ENCODE data around the gene MTMR1. TPM values are rescaled to one million over a fixed set of nuclear protein-coding genes. Genes with fewer than 3 reads are reported as not detected.

Gene MTMR1
- polyA plus RNA-seq, 2 donors = 19.2 to 21.2 TPM

- Histone ChIP-seq H3K36me3 (ENCODE audit: control insufficient read depth in 2 of 2, insufficient read depth in 2 of 2, low read length in 1 of 2) (no peaks in the 10 kb centered on the region), H3K4me1 (ENCODE audit: control insufficient read depth in 2 of 2, insufficient read depth in 2 of 2, low read length in 1 of 2) (peaks cover 3 to 8% of the 10 kb centered on the region in 2 donors), H3K27me3 (ENCODE audit: control insufficient read depth in 1 of 2, insufficient read depth in 2 of 2, low read length in 2 of 2) (no peaks in the 10 kb centered on the region), H3K4me3 (ENCODE audit: low read depth in 1 of 2, low read length in 2 of 2) (peak overlapping the region in 1 of 2 donors; percentile 11), H3K9me3 (ENCODE audit: control insufficient read depth in 2 of 2, insufficient read depth in 1 of 2, low read depth in 1 of 2, low read length in 1 of 2) (peaks cover 0 to 2% of the 10 kb centered on the region in 2 donors), H3K27ac (ENCODE audit: low read depth in 2 of 2, low read length in 1 of 2) (peak overlapping the region; percentile 86 to 96)
- WGBS, 2 donors = 36 to 46% methylated on average over 8 of the region's 8 CpGs
These were observed 1.7 kb downstream of the MTMR1 start for GRCh38 chrX:150694738-150695410.

- Histone ChIP-seq H3K36me3 (ENCODE audit: control insufficient read depth in 2 of 2, insufficient read depth in 2 of 2, low read length in 1 of 2) (no peaks in the 10 kb centered on the region), H3K4me3 (ENCODE audit: low read depth in 1 of 2, low read length in 2 of 2) (no peak overlapping the region), H3K4me1 (ENCODE audit: control insufficient read depth in 2 of 2, insufficient read depth in 2 of 2, low read length in 1 of 2) (peaks cover 3 to 8% of the 10 kb centered on the region in 2 donors), H3K27me3 (ENCODE audit: control insufficient read depth in 1 of 2, insufficient read depth in 2 of 2, low read length in 2 of 2) (no peaks in the 10 kb centered on the region), H3K9me3 (ENCODE audit: control insufficient read depth in 2 of 2, insufficient read depth in 1 of 2, low read depth in 1 of 2, low read length in 1 of 2) (no peaks in the 10 kb centered on the region), H3K27ac (ENCODE audit: low read depth in 2 of 2, low read length in 1 of 2) (no peak overlapping the region)
- WGBS, 2 donors = 30 to 54% methylated on average over 1 of the region's 1 CpG
These were observed 3.1 kb downstream of the MTMR1 start for GRCh38 chrX:150696331-150696730.

GRCh38 chrX:150696866-150697265 lies 3.7 kb downstream of the MTMR1 start:
- 51 to 64% methylated on average over 4 of the region's 4 CpGs for WGBS, 2 donors
- H3K27ac ChIP-seq (ENCODE audit: low read depth in 2 of 2, low read length in 1 of 2) = no peak overlapping the region

GRCh38 chrX:150697641-150698040 lies 4.4 kb downstream of the MTMR1 start:
- Histone ChIP-seq H3K4me1 (ENCODE audit: control insufficient read depth in 2 of 2, insufficient read depth in 2 of 2, low read length in 1 of 2) (peaks cover 3 to 8% of the 10 kb centered on the region in 2 donors), H3K27ac (ENCODE audit: low read depth in 2 of 2, low read length in 1 of 2) (no peak overlapping the region), H3K36me3 (ENCODE audit: control insufficient read depth in 2 of 2, insufficient read depth in 2 of 2, low read length in 1 of 2) (no peaks in the 10 kb centered on the region), H3K27me3 (ENCODE audit: control insufficient read depth in 1 of 2, insufficient read depth in 2 of 2, low read length in 2 of 2) (no peaks in the 10 kb centered on the region), H3K4me3 (ENCODE audit: low read depth in 1 of 2, low read length in 2 of 2) (no peak overlapping the region), H3K9me3 (ENCODE audit: control insufficient read depth in 2 of 2, insufficient read depth in 1 of 2, low read depth in 1 of 2, low read length in 1 of 2) (no peaks in the 10 kb centered on the region)
- WGBS, 2 donors = 74 to 86% methylated on average over 7 of the region's 7 CpGs

More at GRCh38 chrX:150696866-150697265, 3.7 kb downstream of the MTMR1 start:
- no peaks in the 10 kb centered on the region for H3K36me3 ChIP-seq (ENCODE audit: control insufficient read depth in 2 of 2, insufficient read depth in 2 of 2, low read length in 1 of 2)
- no peaks in the 10 kb centered on the region for H3K9me3 ChIP-seq (ENCODE audit: control insufficient read depth in 2 of 2, insufficient read depth in 1 of 2, low read depth in 1 of 2, low read length in 1 of 2)
- H3K4me3 ChIP-seq (ENCODE audit: low read depth in 1 of 2, low read length in 2 of 2) = no peak overlapping the region
- no peaks in the 10 kb centered on the region for H3K27me3 ChIP-seq (ENCODE audit: control insufficient read depth in 1 of 2, insufficient read depth in 2 of 2, low read length in 2 of 2)
- peaks cover 3 to 8% of the 10 kb centered on the region in 2 donors for H3K4me1 ChIP-seq (ENCODE audit: control insufficient read depth in 2 of 2, insufficient read depth in 2 of 2, low read length in 1 of 2)

GRCh38 chrX:150698981-150699380 lies 5.8 kb downstream of the MTMR1 start:
- Histone ChIP-seq H3K27me3 (ENCODE audit: control insufficient read depth in 1 of 2, insufficient read depth in 2 of 2, low read length in 2 of 2) (no peaks in the 10 kb centered on the region), H3K27ac (ENCODE audit: low read depth in 2 of 2, low read length in 1 of 2) (no peak overlapping the region), H3K4me1 (ENCODE audit: control insufficient read depth in 2 of 2, insufficient read depth in 2 of 2, low read length in 1 of 2) (peaks cover 3 to 8% of the 10 kb centered on the region in 2 donors), H3K9me3 (ENCODE audit: control insufficient read depth in 2 of 2, insufficient read depth in 1 of 2, low read depth in 1 of 2, low read length in 1 of 2) (no peaks in the 10 kb centered on the region), H3K4me3 (ENCODE audit: low read depth in 1 of 2, low read length in 2 of 2) (no peak overlapping the region), H3K36me3 (ENCODE audit: control insufficient read depth in 2 of 2, insufficient read depth in 2 of 2, low read length in 1 of 2) (no peaks in the 10 kb centered on the region)
- WGBS, 2 donors = 50 to 59% methylated on average over 2 of the region's 2 CpGs

- H3K36me3 ChIP-seq (ENCODE audit: control insufficient read depth in 2 of 2, insufficient read depth in 2 of 2, low read length in 1 of 2) = no peaks in the 10 kb centered on the region
- no peaks in the 10 kb centered on the region for H3K27me3 ChIP-seq (ENCODE audit: control insufficient read depth in 1 of 2, insufficient read depth in 2 of 2, low read length in 2 of 2)
- H3K4me1 ChIP-seq (ENCODE audit: control insufficient read depth in 2 of 2, insufficient read depth in 2 of 2, low read length in 1 of 2) = peaks cover 3 to 7% of the 10 kb centered on the region in 2 donors
These were observed 6.9 kb downstream of the MTMR1 start for GRCh38 chrX:150700107-150700506.

GRCh38 chrX:150701377-150701776 lies 8.2 kb downstream of the MTMR1 start:
- Histone ChIP-seq H3K4me3 (ENCODE audit: low read depth in 1 of 2, low read length in 2 of 2) (no peak overlapping the region), H3K27me3 (ENCODE audit: control insufficient read depth in 1 of 2, insufficient read depth in 2 of 2, low read length in 2 of 2) (no peaks in the 10 kb centered on the region), H3K9me3 (ENCODE audit: control insufficient read depth in 2 of 2, insufficient read depth in 1 of 2, low read depth in 1 of 2, low read length in 1 of 2) (no peaks in the 10 kb centered on the region), H3K27ac (ENCODE audit: low read depth in 2 of 2, low read length in 1 of 2) (no peak overlapping the region), H3K36me3 (ENCODE audit: control insufficient read depth in 2 of 2, insufficient read depth in 2 of 2, low read length in 1 of 2) (no peaks in the 10 kb centered on the region), H3K4me1 (ENCODE audit: control insufficient read depth in 2 of 2, insufficient read depth in 2 of 2, low read length in 1 of 2) (peaks cover 0 to 2% of the 10 kb centered on the region in 2 donors)
- 77 to 100% methylated on average over 1 of the region's 1 CpG for WGBS, 2 donors

More at GRCh38 chrX:150700107-150700506, 6.9 kb downstream of the MTMR1 start:
- Histone ChIP-seq H3K4me3 (ENCODE audit: low read depth in 1 of 2, low read length in 2 of 2) (no peak overlapping the region), H3K27ac (ENCODE audit: low read depth in 2 of 2, low read length in 1 of 2) (no peak overlapping the region), H3K9me3 (ENCODE audit: control insufficient read depth in 2 of 2, insufficient read depth in 1 of 2, low read depth in 1 of 2, low read length in 1 of 2) (no peaks in the 10 kb centered on the region)

GRCh38 chrX:150702966-150703694 lies 9.9 kb downstream of the MTMR1 start:
- no peak overlapping the region for H3K4me3 ChIP-seq (ENCODE audit: low read depth in 1 of 2, low read length in 2 of 2)
- no peaks in the 10 kb centered on the region for H3K27me3 ChIP-seq (ENCODE audit: control insufficient read depth in 1 of 2, insufficient read depth in 2 of 2, low read length in 2 of 2)
- no peaks in the 10 kb centered on the region for H3K4me1 ChIP-seq (ENCODE audit: control insufficient read depth in 2 of 2, insufficient read depth in 2 of 2, low read length in 1 of 2)
- 72 to 95% methylated on average over 1 of the region's 1 CpG for WGBS, 2 donors
- H3K27ac ChIP-seq (ENCODE audit: low read depth in 2 of 2, low read length in 1 of 2) = no peak overlapping the region
- no peaks in the 10 kb centered on the region for H3K9me3 ChIP-seq (ENCODE audit: control insufficient read depth in 2 of 2, insufficient read depth in 1 of 2, low read depth in 1 of 2, low read length in 1 of 2)
- no peaks in the 10 kb centered on the region for H3K36me3 ChIP-seq (ENCODE audit: control insufficient read depth in 2 of 2, insufficient read depth in 2 of 2, low read length in 1 of 2)

- Histone ChIP-seq H3K4me3 (ENCODE audit: low read depth in 1 of 2, low read length in 2 of 2) (no peak overlapping the region), H3K27me3 (ENCODE audit: control insufficient read depth in 1 of 2, insufficient read depth in 2 of 2, low read length in 2 of 2) (no peaks in the 10 kb centered on the region), H3K9me3 (ENCODE audit: control insufficient read depth in 2 of 2, insufficient read depth in 1 of 2, low read depth in 1 of 2, low read length in 1 of 2) (no peaks in the 10 kb centered on the region), H3K27ac (ENCODE audit: low read depth in 2 of 2, low read length in 1 of 2) (no peak overlapping the region), H3K4me1 (ENCODE audit: control insufficient read depth in 2 of 2, insufficient read depth in 2 of 2, low read length in 1 of 2) (no peaks in the 10 kb centered on the region), H3K36me3 (ENCODE audit: control insufficient read depth in 2 of 2, insufficient read depth in 2 of 2, low read length in 1 of 2) (peaks cover 0 to 2% of the 10 kb centered on the region in 2 donors)
These were observed 10.4 kb downstream of the MTMR1 start for GRCh38 chrX:150703695-150703974.
